Regular cardiac myocyte (primary cell): ENCODE measurements around the gene TRIML1. TPM values are rescaled to one million over a fixed set of nuclear protein-coding genes. Genes with fewer than 3 reads are reported as not detected.

Source experiments
- total RNA-seq: library from RNA; depleted of rRNA; stranded (reverse); fragments of >200 nt; gene quantifications from 2 replicates; pipeline ENCODE4 v1.2.3, GENCODE V29; 2014

The TRIML1 gene, protein sequence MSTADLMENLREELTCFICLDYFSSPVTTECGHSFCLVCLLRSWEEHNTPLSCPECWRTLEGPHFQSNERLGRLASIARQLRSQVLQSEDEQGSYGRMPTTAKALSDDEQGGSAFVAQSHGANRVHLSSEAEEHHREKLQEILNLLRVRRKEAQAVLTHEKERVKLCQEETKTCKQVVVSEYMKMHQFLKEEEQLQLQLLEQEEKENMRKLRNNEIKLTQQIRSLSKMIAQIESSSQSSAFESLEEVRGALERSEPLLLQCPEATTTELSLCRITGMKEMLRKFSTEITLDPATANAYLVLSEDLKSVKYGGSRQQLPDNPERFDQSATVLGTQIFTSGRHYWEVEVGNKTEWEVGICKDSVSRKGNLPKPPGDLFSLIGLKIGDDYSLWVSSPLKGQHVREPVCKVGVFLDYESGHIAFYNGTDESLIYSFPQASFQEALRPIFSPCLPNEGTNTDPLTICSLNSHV
- not detected in 2 replicates for total RNA-seq

DNA sequence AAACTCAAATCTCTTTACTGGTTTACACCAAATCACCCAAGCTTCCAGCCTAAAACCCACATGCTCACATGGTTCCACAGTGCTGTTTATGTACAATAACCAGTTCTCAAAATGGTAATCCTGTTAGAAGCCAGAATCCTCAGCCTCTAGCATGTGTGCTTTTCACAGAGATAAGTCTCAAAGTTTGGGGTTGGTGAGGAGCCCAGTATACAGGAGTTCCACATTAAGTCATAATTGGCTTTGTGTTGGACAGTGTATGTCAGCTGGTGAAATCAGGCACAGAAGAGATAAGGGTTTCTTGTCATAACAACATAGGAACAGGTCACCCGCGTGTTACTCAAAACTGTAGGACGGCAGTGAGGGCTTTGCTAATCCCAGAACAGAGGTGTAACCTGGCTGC lies at the start of gene TRIML1:
Gene TRIML1 (plus strand): TSS at position 301 of the 400 bp plus-strand sequence. CDS start 118 bp downstream, outside the sequence.

DNA sequence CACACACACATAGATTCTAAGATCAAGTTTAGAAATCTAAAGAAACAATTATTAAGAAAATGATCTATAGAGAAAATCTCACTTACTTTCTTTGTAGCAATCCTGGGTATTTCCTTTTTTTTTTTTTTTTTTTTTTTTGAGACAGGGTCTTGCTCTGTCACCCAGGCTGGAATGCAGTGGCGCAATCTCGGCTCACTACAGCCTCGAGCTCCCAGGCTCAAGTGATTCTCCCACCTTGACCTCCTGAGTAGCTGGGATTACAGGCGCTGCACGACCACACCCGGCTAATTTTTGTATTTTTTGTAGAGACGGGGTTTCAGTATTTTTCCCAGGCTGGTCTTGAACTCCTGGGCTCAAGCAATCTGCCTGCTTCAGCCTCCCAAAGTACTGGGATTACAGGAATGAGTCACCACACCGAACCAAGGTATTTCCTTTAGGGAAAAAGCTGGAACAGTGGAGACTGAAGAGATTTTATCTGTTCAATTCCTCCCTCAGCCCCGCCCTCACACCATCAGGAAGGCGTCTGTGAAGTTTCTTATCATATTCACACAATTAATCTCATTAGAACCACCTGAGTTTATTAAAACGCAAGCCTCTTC lies 30.0 kb upstream of the TRIML1 start, which contains the start of gene TRIML2:
Gene TRIML2 (minus strand): TSS at position 447 of the 599 bp plus-strand sequence. CDS start 4,235 bp downstream, outside the sequence.

Other genes starting within 250 kb of the TRIML1 start
- gene ZFP42, start 143.7 kb upstream of the TRIML1 start, total RNA-seq: 0.28 and 0.58 TPM in 2 replicates
- gene TRIML2, start 29.8 kb upstream of the TRIML1 start, total RNA-seq: 0.19 and 0.28 TPM in 2 replicates